KBM-7 (cell line): Measurements from ENCODE around the gene OR2M4.
"Not testable (repeated sequence)": the region's sequence is repeated elsewhere in the genome, so short reads cannot be mapped to it uniquely, and the experiment has no call there.

Experiments used
- DNase-seq: peaks from one replicate; pipeline ENCODE4 v3.0.0-alpha.2; 2015
- in situ Hi-C: fragments of 300-500 bp; cut with MboI; formaldehyde crosslinking; loops from 2 replicates; pipeline ENCODE4 v1.14.3; 2020; ENCODE audit warnings: low sequenced_read_pairs, low pct_unique_long_range_greater_than_20kb, mixed read lengths

OR2M4 gene, protein sequence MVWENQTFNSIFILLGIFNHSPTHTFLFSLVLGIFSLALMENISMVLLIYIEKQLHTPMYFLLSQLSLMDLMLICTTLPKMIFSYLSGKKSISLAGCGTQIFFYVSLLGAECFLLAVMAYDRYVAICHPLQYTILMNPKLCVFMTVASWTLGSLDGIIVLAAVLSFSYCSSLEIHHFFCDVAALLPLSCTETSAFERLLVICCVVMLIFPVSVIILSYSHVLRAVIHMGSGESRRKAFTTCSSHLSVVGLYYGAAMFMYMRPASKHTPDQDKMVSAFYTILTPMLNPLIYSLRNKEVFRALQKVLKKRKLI

DNA sequence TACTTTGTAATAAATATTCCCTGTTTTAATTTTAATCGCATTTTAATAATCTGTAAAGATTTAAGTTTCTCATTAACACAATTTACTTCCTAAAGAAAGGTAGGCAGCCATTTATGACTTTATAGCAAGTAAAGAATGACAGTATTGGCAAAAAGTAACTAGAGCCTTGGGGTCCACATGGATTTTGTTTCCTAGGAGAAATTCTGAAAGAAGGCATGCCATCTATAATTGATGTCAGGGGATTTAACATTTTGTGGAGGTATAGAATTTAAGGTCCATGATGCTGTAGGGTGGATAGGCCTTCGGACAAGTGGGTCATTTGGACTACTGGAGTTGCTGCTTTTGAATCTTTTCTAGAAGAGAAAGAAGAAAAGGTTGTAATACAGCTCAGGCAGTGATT lies at the start of gene OR2M4:
OR2M4 (plus strand) TSS at position 301 of the 400 bp plus-strand sequence. CDS start 7,512 bp downstream, outside the sequence.
- in situ Hi-C loops, result no loop called here
- DNase-seq, result no peak

DNA sequence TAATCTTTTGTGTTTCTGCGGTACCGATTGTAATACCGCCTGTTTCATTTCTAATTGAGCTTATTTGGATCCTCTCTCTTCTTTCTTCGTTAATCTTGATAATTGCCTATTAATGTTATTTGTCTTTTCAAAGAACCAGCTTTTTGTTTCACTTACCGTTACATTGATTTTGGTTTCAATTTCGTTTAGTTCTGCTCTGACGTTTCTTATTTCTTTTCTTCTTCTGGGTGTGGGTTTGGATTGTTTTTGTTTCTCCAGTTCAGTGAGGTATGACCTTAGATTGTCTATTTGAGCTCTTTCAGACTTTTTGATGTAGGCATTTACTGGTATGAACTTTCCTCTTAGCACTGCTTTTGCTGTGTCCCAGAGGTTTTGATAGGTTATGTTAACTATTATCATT lies 47.2 kb upstream of the OR2M4 start:
- in situ Hi-C loops, result no loop called here
- DNase-seq, result no peak

DNA sequence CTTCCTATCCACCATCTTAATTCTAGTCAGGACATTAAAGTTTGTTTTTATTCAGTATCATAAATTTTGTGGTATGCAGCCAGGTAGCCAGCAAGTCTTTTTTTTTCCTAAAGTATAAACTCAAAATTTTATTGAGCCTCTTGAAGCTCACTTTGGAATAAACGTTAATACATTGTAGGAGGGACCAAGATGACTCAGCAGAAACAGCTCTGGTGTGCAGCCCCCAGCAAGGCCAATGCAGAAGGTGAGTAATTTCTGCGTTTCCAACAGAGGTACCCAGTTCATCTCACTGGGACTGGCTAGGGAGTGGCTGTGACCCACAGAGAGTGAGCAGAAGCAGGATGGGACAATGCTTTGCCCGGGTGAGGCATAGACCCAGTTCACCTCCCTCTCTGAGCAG lies 43.9 kb upstream of the OR2M4 start:
- DNase-seq, result no peak
- in situ Hi-C loops, result no loop called here

DNA sequence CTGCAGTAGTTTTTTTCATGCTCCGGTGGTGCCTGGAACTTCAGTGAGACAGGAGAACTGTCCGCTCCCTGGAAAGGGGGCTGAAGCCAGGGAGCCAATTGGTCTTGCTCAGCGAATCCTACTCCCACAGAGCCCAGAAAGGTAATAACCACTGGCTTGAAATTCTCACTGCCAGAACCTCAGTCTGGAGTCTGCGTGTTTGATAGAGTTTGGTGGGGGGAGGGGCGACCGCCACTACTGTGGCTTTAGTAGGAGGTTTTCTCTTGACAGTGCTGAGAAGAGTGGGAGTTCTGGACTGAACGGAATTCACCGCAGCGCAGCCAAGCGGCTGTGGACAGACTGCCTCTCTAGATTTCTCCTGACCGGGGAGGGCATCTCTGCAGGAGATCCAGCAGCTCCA lies 42.2 kb upstream of the OR2M4 start:
- no peak for DNase-seq
- in situ Hi-C loops, result no loop called here

DNA sequence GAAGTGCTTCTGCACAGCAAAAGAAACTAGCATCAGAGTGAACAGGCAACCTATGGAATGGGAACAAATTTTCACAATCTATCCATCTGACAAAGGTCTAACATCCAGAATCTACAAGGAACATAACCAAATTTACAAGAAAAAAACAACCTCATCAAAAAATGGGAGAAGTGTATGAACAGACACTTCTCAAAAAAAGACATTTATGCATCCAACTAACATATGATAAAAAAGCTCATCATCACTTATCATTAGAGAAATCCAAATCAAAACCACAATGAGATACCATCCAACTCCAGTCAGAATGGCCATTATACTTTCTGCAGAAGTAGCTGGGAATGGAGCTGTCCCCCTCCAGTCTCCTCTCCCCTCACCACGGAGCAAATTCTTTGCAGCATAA lies 37.1 kb upstream of the OR2M4 start:
- in situ Hi-C loops, result no loop called here
- no peak for DNase-seq

DNA sequence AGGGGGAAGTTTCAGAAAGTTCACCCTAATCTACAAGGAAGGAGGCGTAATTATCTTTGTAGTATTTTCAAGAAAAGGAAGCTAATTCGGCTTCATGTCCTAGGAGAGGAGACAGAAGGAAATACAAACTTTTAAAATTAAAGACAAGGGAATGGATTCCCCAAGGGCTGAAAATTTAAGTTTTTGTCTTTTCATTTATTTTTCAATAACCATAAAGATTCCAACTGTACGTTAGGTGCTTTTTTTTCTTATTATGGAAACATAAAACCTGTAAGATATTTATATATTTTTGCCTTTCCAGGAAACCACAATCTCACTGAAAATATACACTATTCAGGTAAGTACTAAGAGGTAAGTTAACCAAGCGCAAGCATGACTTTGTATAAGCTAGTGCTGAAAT lies 34.3 kb upstream of the OR2M4 start, which contains the start of gene OR2M3:
OR2M3 (plus strand) TSS at position 301 of the 400 bp plus-strand sequence. CDS start 5,803 bp downstream, outside the sequence.
- no peak for DNase-seq
- in situ Hi-C loops, result no loop called here

DNA sequence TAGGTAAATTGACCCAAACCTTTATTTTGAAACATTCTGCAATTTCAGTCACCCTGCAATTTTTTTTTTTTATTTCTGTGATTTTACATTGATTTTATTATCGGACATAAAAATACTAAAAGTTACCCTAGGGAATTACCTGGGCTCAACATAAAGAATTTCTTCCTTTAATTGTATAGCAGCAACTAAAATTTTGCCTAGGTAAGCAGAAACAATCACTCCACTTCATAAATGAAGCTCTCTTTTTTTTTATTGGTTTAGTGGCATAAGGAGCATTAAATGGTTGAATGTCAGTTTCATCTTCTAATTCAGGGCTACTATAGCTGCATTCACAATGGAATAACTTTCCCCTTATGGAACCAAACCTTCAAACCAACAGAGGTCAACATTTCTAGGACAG lies 15.3 kb upstream of the OR2M4 start:
- in situ Hi-C loops, result no loop called here
- DNase-seq, result no peak

DNA sequence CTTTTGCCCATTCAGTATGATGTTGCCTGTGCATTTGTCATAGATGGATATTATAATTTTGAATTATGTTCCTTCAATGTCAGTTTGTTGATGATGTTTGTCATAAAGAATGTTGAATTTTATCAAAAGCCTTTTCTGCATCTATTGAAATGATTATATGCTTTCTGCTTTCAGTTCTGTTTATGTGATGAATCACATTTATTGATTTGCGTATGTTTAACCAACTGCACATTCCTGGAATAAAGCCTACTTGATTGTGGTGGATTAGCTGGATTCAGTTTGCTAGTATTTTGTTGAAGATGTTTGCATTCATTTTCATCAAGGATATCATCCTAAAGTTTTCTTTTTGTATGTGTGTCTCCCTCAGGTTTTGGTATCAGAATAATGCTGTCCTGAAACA lies 5.7 kb upstream of the OR2M4 start:
- DNase-seq, result no peak
- in situ Hi-C loops, result no loop called here

DNA sequence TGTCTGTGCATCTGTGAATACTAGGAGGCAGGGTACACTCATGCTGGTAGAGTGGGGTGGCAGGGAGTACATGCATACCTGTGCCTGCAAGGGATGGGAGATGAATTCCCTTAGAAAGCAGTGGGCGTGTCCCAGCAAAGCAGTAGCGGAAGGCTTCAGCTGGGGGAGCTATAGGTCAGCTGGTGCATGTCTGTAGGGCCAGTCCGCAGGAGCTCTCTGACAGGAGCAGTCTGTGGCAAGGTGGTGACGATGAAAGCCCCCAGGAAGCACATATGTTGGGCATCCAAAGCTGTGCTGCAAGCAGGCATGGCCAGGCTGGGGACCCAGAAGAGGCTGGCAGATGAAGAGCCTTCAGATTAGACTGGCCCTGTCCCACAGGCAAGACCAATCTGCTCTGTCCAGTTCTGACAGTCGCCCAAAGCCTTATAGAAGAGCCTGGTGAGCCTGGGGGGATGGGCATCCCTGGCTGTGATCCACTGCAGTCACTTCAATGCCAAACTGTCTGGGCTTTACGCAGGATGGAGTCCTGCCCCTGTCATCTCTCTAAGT lies 1.8 kb upstream of the OR2M4 start:
- in situ Hi-C loops, result no loop called here
- DNase-seq, result no peak

DNA sequence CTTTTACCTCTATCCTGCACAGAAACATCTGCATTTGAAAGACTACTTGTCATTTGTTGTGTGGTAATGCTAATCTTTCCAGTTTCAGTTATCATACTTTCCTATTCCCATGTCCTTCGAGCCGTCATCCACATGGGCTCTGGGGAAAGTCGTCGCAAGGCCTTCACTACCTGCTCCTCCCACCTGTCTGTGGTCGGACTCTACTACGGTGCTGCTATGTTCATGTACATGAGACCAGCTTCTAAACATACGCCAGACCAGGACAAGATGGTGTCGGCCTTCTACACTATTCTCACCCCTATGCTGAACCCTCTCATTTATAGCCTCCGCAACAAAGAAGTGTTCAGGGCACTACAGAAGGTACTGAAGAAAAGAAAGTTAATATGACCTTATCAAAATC lies 8.3 kb downstream of the OR2M4 start:
- in situ Hi-C loops, result no loop called here
- no peak for DNase-seq

DNA sequence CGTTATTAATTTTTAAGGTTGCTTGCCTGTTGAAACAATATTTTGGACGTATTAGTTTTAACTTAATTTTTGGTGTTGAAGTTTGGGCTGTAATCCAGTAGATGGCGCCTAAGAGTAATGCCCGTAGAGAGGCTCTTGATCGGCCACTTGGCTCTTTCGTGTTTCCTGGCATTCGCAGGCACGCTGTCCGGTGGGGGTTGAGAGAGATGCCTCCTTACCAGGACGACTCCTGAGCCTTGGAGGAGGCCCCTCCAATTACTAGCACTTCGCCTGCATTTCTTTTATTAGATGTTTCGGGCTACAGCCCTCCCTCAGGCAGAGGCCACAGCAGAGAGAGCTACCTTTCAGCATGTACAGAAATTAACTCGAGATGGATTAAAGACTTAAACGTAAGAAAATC lies 12.0 kb downstream of the OR2M4 start:
- peak; percentile 52 for DNase-seq
- in situ Hi-C loops, result no loop called here

DNA sequence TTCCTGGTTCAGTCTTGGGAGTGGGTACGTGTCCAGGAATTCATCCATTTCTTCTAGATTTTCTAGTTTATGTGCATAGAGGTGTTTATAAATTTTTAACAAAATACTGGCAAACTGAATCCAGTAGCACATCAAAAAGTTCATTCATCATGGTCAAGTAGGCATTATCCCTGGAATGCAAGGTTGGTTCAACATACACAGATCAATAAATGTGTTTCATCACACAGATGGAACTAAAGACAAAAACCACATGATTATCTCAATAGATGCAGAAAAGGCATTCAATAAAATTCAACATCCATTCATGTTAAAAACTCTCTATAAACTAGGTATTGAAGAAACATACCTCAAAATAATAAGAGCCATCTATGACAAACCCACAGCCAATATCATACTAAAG lies 28.1 kb downstream of the OR2M4 start:
- DNase-seq, in situ Hi-C loops: not testable (repeated sequence)

DNA sequence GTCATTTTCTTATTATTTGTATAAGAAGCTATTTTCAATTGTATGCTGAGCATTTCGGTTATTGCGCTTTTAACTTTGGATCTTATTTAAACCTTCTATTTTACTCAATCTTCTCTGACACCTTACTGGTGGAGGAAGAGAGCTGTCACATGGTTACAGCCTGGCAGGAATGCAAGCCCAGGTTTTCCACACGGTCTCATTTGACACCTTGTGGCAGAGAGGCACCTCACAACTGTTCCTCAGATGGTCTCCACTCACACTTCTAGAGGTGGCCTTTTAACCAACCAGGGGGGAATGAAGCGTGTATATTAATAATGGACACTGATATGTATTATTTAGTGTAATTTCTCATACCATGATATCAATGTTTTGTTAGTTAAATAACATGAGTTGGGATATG lies 37.0 kb downstream of the OR2M4 start:
- DNase-seq, result no peak
- in situ Hi-C loops, result no loop called here

DNA sequence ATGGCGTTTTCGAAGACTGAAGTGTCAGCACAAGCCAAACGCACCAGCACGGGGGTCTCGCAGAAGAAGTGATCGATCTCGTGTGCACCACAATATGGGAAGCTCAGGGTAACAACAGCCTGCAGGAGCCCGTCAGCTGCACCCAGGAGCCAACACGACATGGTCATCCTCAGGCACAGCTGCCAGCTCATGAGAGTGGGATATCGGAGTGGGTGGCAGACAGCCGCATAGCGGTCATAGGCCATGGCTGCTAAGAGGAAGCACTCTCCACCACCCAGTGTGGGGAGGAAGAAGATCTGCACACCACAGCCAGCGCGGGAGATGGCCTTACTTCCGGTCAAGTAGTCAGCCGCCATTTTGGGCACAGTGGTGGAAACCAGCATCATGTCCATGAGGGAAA lies 42.0 kb downstream of the OR2M4 start:
- in situ Hi-C loops, result not testable (repeated sequence)

DNA sequence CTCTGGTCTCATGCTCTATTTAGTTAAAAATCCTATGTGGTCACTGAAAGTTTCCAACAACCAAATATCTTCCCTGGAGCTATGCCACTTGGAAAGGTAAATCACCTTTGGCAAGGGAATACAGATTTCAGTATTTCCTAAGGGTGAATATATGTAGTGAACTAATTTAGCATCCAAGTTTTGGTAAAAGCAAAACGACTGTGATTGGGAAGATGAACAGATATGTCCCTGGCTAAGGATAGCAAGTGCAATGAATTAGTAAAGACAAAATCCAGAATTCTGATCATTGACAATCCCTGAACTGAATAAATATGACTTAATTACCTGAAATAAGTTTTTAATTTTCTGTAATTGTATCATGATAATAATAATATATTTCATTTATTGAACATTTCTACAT lies 46.7 kb downstream of the OR2M4 start, which contains the start of gene OR2T33:
OR2T33 (minus strand) TSS at position 101 of the 400 bp plus-strand sequence. CDS start 4,162 bp downstream, outside the sequence.
- no peak for DNase-seq
- in situ Hi-C loops, result no loop called here

More for the DNA sequence above, 42.0 kb downstream of the OR2M4 start:
- DNase-seq, result not testable (repeated sequence)

DNA sequence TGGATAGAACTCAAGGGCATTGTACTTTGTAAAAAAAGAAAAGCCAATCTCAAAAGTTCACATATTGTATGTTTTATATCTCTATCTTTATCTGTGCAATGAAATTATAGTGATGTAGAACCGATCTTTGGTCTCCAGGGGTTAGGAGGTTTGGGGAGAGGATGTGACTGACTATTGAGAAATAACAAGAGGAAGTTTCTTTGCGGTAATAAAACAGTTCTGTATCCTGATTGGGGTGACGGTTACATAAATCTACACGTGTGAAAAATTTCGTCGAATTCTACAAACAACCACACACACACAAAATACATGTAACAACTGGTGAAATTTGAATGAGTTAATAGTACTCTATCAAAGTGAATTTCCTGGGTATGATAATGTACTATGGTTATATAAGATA lies 57.2 kb downstream of the OR2M4 start:
- DNase-seq, result peak; percentile 7
- in situ Hi-C loops, result no loop called here
